Keratinocyte (primary cell): ENCODE measurements around the gene MOCS3. TPM values are rescaled to one million over a fixed set of nuclear protein-coding genes. Genes with fewer than 3 reads are reported as not detected.

Experiments used
- DNase-seq: peaks from one replicate; pipeline ENCODE4 v3.0.0-alpha.2; 2011; ENCODE audit warnings: low read depth, missing footprints, low spot score
- FAIRE-seq: peaks from 2 replicates; lab custom pipeline; 2011; peaks lifted over from hg19 to GRCh38; lab: Jason Lieb, UNC
- H2AFZ ChIP-seq: 2 replicates; pipeline ENCODE4 v1.6.0; 2012; ENCODE audit warnings: low read length, control low read depth, inconsistent platforms; ENCODE audit not compliant: control insufficient read depth
- H3K27ac ChIP-seq: 2 replicates; pipeline ENCODE4 v1.5.1; 2011; ENCODE audit warnings: low read length; ENCODE audit not compliant: control insufficient read depth, insufficient read depth
- H3K27me3 ChIP-seq: 3 replicates; pipeline ENCODE4 v1.6.0; 2011; ENCODE audit warnings: low read length; ENCODE audit not compliant: control insufficient read depth, insufficient read depth; ENCODE audit errors: extremely low read depth
- H3K36me3 ChIP-seq, 2 experiments: 2 replicates in 1 of 2; 3 replicates in 1 of 2; pipeline ENCODE4 v1.5.1; 2011; ENCODE audit warnings: low read length in 2 of 2, mild to moderate bottlenecking in 1 of 2; ENCODE audit not compliant: control insufficient read depth in 2 of 2, insufficient read depth in 2 of 2; ENCODE audit errors: extremely low read depth in 1 of 2
- H3K4me1 ChIP-seq: 3 replicates; pipeline ENCODE4 v1.5.1; 2011; ENCODE audit warnings: low read length; ENCODE audit not compliant: control insufficient read depth, insufficient read depth; ENCODE audit errors: extremely low read depth
- H3K4me2 ChIP-seq: 3 replicates; pipeline ENCODE4 v1.6.0; 2011; ENCODE audit warnings: low read depth, low read length; ENCODE audit not compliant: control insufficient read depth, insufficient read depth; ENCODE audit errors: extremely low read depth
- H3K4me3 ChIP-seq, 3 experiments: fragments of 200-600 bp in 1 of 3; sonication (generic) in 1 of 3; 2 replicates in 2 of 3; 3 replicates in 1 of 3; pipeline ENCODE4 v1.5.1; 2011 to 2016; ENCODE audit warnings: low read length in 3 of 3, mild to moderate bottlenecking in 3 of 3, control low read depth in 2 of 3, inconsistent platforms in 1 of 3, low read depth in 1 of 3, mixed read lengths in 1 of 3, mixed run types in 1 of 3, moderate library complexity in 1 of 3; ENCODE audit not compliant: control insufficient read depth in 2 of 3, insufficient read depth in 2 of 3; ENCODE audit errors: extremely low read depth in 1 of 3
- H3K79me2 ChIP-seq: 2 replicates; pipeline ENCODE4 v1.6.0; 2012; ENCODE audit warnings: low read length; ENCODE audit not compliant: control insufficient read depth, insufficient read depth
- H3K9ac ChIP-seq: 3 replicates; pipeline ENCODE4 v1.6.0; 2011; ENCODE audit warnings: low read length; ENCODE audit not compliant: control insufficient read depth, insufficient read depth; ENCODE audit errors: extremely low read depth
- H3K9me1 ChIP-seq: 3 replicates; pipeline ENCODE4 v1.6.0; 2011; ENCODE audit warnings: low read length; ENCODE audit not compliant: control insufficient read depth, insufficient read depth; ENCODE audit errors: extremely low read depth
- H3K9me3 ChIP-seq: 2 replicates; pipeline ENCODE4 v1.5.1; 2012; ENCODE audit warnings: low read depth, low read length; ENCODE audit not compliant: control insufficient read depth
- H4K20me1 ChIP-seq: 3 replicates; pipeline ENCODE4 v1.6.0; 2011; ENCODE audit warnings: low read length; ENCODE audit not compliant: control insufficient read depth, insufficient read depth; ENCODE audit errors: extremely low read depth
- CTCF ChIP-seq, 3 experiments: IDR thresholded peaks in 1 of 3; conservative IDR thresholded peaks in 1 of 3; optimal IDR thresholded peaks in 1 of 3; 2 replicates in 2 of 3; 3 replicates in 1 of 3; pipeline versions ENCODE3 to v1.5.1; 2011; ENCODE audit warnings: low read length in 3 of 3, mild to moderate bottlenecking in 3 of 3, moderate library complexity in 2 of 3, control low read depth in 1 of 3, inconsistent platforms in 1 of 3; ENCODE audit not compliant: insufficient read depth in 2 of 3; ENCODE audit errors: extremely low read depth in 1 of 3
- EZH2 ChIP-seq: IDR thresholded peaks from one replicate; pipeline ENCODE4 v1.6.1; 2012; ENCODE audit warnings: inconsistent platforms, mild to moderate bottlenecking, low read length, moderate library complexity
- dilution Hi-C: fragments of 300-500 bp; cut with MboI; formaldehyde crosslinking; loops from one replicate; pipeline ENCODE4 v1.7.0; 2020; ENCODE audit warnings: low sequenced_read_pairs; ENCODE audit not compliant: extremely low pct_ligation_motif_present
- polyA plus RNA-seq, 5 experiments: library from polyadenylated mRNA; depleted of rRNA in 3 of 5; stranded (reverse) in 3 of 5; stranded (forward) in 1 of 5; unstranded in 1 of 5; fragments of >200 nt; gene quantifications; 1 replicate in 1 of 5; 2 replicates in 3 of 5; 3 replicates in 1 of 5; pipeline versions ENCODE4 v1.2.1 to v1.2.3, GENCODE V29; 2011 to 2012; ENCODE audit warnings: missing spikeins in 2 of 5, low read depth in 1 of 5, low replicate concordance in 1 of 5

MOCS3 gene
- polyA plus RNA-seq, 1 donor (not counting 4 experiments of a cell fraction or from before 2014, with no cell fraction given) = 4.0 TPM

GRCh38 chr20:50957276-50957675 lies 1.3 kb upstream of the MOCS3 start:
- Histone ChIP-seq H4K20me1 (peaks cover 9% of the 10 kb centered on the region), H3K79me2 (peaks cover 94% of the 10 kb centered on the region)
- FAIRE-seq = no peak

GRCh38 chr20:50957798-50958614 lies 612 bp upstream of the MOCS3 start, which contains the start of gene DPM1:
Gene DPM1, minus strand, starts transcription at chr20:50958532. Its CDS starts 9 bp downstream, at chr20:50958523.
- Histone ChIP-seq H3K4me1 (peaks cover 20% of the 10 kb centered on the region), H3K27me3 (no peaks in the 10 kb centered on the region), H3K9me1 (no peaks in the 10 kb centered on the region), H3K79me2 (peaks cover 88% of the 10 kb centered on the region), H3K27ac (peak within 1 kb of the TSS; percentile 100), H3K9me3 (no peaks in the 10 kb centered on the region), H3K9ac (peak within 1 kb of the TSS; percentile 94), H3K4me2 (peak within 1 kb of the TSS; percentile 96), H3K36me3 (peaks cover 3 to 6% of the 10 kb centered on the region in 2 experiments), H3K4me3 (peak within 1 kb of the TSS; percentile 69 to 99 (median 99)), H4K20me1 (peaks cover 9% of the 10 kb centered on the region), H2AFZ (peak within 1 kb of the TSS; percentile 96)
- FAIRE-seq (peak; percentile 62), DNase-seq (peak; percentile 57)
- no peak for TF ChIP-seq EZH2
- TF ChIP-seq CTCF (optimal IDR thresholded peaks at IDR 0.05 in 1 of 3, IDR thresholded peaks at IDR 0.05 in 1 of 3, conservative IDR thresholded peaks at IDR 0.05 in 1 of 3; ENCODE audit: extremely low read depth in 1 of 3, insufficient read depth in 2 of 3, low read length in 3 of 3) = no peak
- dilution Hi-C loops = no loop called here

More at GRCh38 chr20:50957276-50957675, 1.3 kb upstream of the MOCS3 start:
- dilution Hi-C loops = no loop called here
- Histone ChIP-seq H3K36me3 (peaks cover 3 to 6% of the 10 kb centered on the region in 2 experiments), H2AFZ (no peak overlapping the region), H3K27me3 (no peaks in the 10 kb centered on the region), H3K9ac (peak overlapping the region; percentile 94), H3K9me1 (no peaks in the 10 kb centered on the region), H3K4me2 (peak overlapping the region; percentile 92), H3K4me1 (peaks cover 20% of the 10 kb centered on the region), H3K4me3 (peak overlapping the region; percentile 69 to 99 (median 99)), H3K9me3 (no peaks in the 10 kb centered on the region), H3K27ac (peak overlapping the region; percentile 100)
- no peak for TF ChIP-seq EZH2
- no peak for TF ChIP-seq CTCF (optimal IDR thresholded peaks at IDR 0.05 in 1 of 3, IDR thresholded peaks at IDR 0.05 in 1 of 3, conservative IDR thresholded peaks at IDR 0.05 in 1 of 3; ENCODE audit: extremely low read depth in 1 of 3, insufficient read depth in 2 of 3, low read length in 3 of 3)
- no peak for DNase-seq
